HepG2 (cell line): ENCODE results near the gene TMTC2. TPM values are rescaled to one million over a fixed set of nuclear protein-coding genes. Genes with fewer than 3 reads are reported as not detected.

Experiments
- ATAC-seq: fragments of 200-7000 bp; cut with Tn5 transposase; 3 replicates; pipeline ENCODE4 v1.9.1; 2020; ENCODE audit warnings: mild to moderate bottlenecking, moderate library complexity
- BruUV-seq: library from RNA; stranded (reverse); fragments of 400-500 nt; replicated peaks from 2 replicates; lab custom pipeline; 2021; lab: Mats Ljungman, UMichigan
- CTCF ChIA-PET: fragments of 300-600 bp; formaldehyde crosslinking; extraction: SDS; loops from one replicate; lab custom pipeline; 2021; ENCODE audit warnings: low total read pairs, inconsistent platforms, low intra/inter-chr PET ratio; lab: Yijun Ruan, JAX
- POLR2A ChIA-PET: fragments of 350-600 bp; sonication (Branson Sonifier 250); formaldehyde crosslinking; loops from one replicate; lab custom pipeline; 2020; ENCODE audit warnings: antibody characterized with exemption, inconsistent platforms; lab: Yijun Ruan, JAX
- DNase-seq: peaks from one replicate; pipeline ENCODE4 v3.0.0-alpha.2; 2015; ENCODE audit warnings: low spot score
- FAIRE-seq: peaks from 3 replicates; lab custom pipeline; 2011; peaks lifted over from hg19 to GRCh38; lab: Jason Lieb, UNC
- H2AFZ ChIP-seq: one replicate; pipeline ENCODE4 v1.6.1; 2011; ENCODE audit warnings: low read length, inconsistent platforms
- H3K27ac ChIP-seq: fragments of 300-600 bp; 3 replicates; pipeline ENCODE4 v1.8.0; 2011; ENCODE audit warnings: mixed run types, mild to moderate bottlenecking, mixed read lengths, low read length, inconsistent platforms; ENCODE audit not compliant: insufficient read depth; ENCODE audit errors: extremely low read length
- H3K27me3 ChIP-seq, 2 experiments: fragments of 200-600 bp in 1 of 2; 2 replicates in 1 of 2; 3 replicates in 1 of 2; pipeline versions ENCODE4 v1.6.0 to v1.8.0; 2011; ENCODE audit warnings: low read length in 2 of 2, mild to moderate bottlenecking in 2 of 2, moderate library complexity in 2 of 2, inconsistent platforms in 1 of 2; ENCODE audit not compliant: insufficient read depth in 2 of 2, control insufficient read depth in 1 of 2
- H3K36me3 ChIP-seq, 2 experiments: fragments of 200-600 bp in 1 of 2; replicated peaks in 1 of 2; 2 replicates in 1 of 2; 3 replicates in 1 of 2; pipeline versions ENCODE4 v1.5.1 to v1.8.0; 2011; ENCODE audit warnings: low read length in 2 of 2, inconsistent platforms in 1 of 2; ENCODE audit not compliant: insufficient read depth in 2 of 2, control insufficient read depth in 1 of 2
- H3K4me1 ChIP-seq: 2 replicates; pipeline ENCODE4 v1.5.1; 2012; ENCODE audit warnings: low read length, inconsistent platforms; ENCODE audit not compliant: insufficient read depth
- H3K4me2 ChIP-seq: 2 replicates; pipeline ENCODE4 v1.6.0; 2011; ENCODE audit warnings: low read depth, low read length, inconsistent platforms
- H3K4me3 ChIP-seq, 3 experiments: fragments of 200-600 bp in 1 of 3; sonication (generic), shearing (Covaris generic) in 1 of 3; replicated peaks in 1 of 3; 2 replicates each; pipeline ENCODE4 v1.5.1; 2011 to 2016; ENCODE audit warnings: low read length in 3 of 3, inconsistent platforms in 2 of 3, low read depth in 2 of 3, mild to moderate bottlenecking in 2 of 3, control low read depth in 1 of 3, mixed read lengths in 1 of 3; ENCODE audit not compliant: insufficient read depth in 1 of 3
- H3K79me2 ChIP-seq: one replicate; pipeline ENCODE4 v1.6.1; 2011; ENCODE audit warnings: low read length, inconsistent platforms; ENCODE audit not compliant: insufficient read depth
- H3K9ac ChIP-seq: 2 replicates; pipeline ENCODE4 v1.6.0; 2011; ENCODE audit warnings: mild to moderate bottlenecking, low read depth, low read length, inconsistent platforms; ENCODE audit not compliant: insufficient read depth
- H3K9me3 ChIP-seq: 2 replicates; pipeline ENCODE4 v1.5.1; 2012; ENCODE audit warnings: mild to moderate bottlenecking, low read length
- H4K20me1 ChIP-seq: 2 replicates; pipeline ENCODE4 v1.6.0; 2011; ENCODE audit warnings: inconsistent platforms, mild to moderate bottlenecking, low read length, moderate library complexity; ENCODE audit not compliant: insufficient read depth
- ARID4A ChIP-seq: sonication (generic); formaldehyde crosslinking; IDR thresholded peaks from 2 replicates; pipeline ENCODE4 v1.5.0; 2020; ENCODE audit warnings: mild to moderate bottlenecking, missing genetic modification reagents, borderline replicate concordance
- JUN ChIP-seq: sonication (generic); formaldehyde crosslinking; IDR thresholded peaks from 2 replicates; pipeline ENCODE4 v1.4.0; 2020; ENCODE audit warnings: mild to moderate bottlenecking, missing genetic modification reagents
- MTF2 ChIP-seq: sonication (generic); formaldehyde crosslinking; IDR thresholded peaks from 2 replicates; pipeline ENCODE4 v1.5.0; 2020; ENCODE audit warnings: missing genetic modification reagents, borderline replicate concordance
- MYNN ChIP-seq: sonication (generic); formaldehyde crosslinking; IDR thresholded peaks from 2 replicates; pipeline ENCODE4 v1.4.0; 2020; ENCODE audit warnings: mild to moderate bottlenecking, low read depth, missing genetic modification reagents
- SMARCC2 ChIP-seq: fragments of 450-650 bp; IDR thresholded peaks from 2 replicates; pipeline ENCODE4 v1.6.1; 2017; ENCODE audit warnings: antibody characterized with exemption, mild to moderate bottlenecking
- ZNF367 ChIP-seq: sonication (generic); formaldehyde crosslinking; IDR thresholded peaks from 2 replicates; pipeline ENCODE4 v1.4.0; 2020; ENCODE audit warnings: missing genetic modification reagents, borderline replicate concordance
- ZNF549 ChIP-seq: sonication (generic); formaldehyde crosslinking; IDR thresholded peaks from 2 replicates; pipeline ENCODE4 v1.5.0; 2020; ENCODE audit warnings: missing genetic modification reagents
- ZNF672 ChIP-seq: sonication (generic); formaldehyde crosslinking; IDR thresholded peaks from 2 replicates; pipeline ENCODE4 v1.8.1; 2022; ENCODE audit warnings: missing genetic modification reagents
- ZNF749 ChIP-seq: sonication (generic); formaldehyde crosslinking; IDR thresholded peaks from 2 replicates; pipeline ENCODE4 v1.8.0; 2022; ENCODE audit warnings: mild to moderate bottlenecking, missing genetic modification reagents, moderate library complexity, borderline replicate concordance
- WGBS: methylation state at CpG from one replicate; pipeline ENCODE4 v1.1.6; 2017; ENCODE audit warnings: low lambda C conversion rate; 5-methylcytosine and 5-hydroxymethylcytosine counted together
- in situ Hi-C: cut with HindIII; loops from 2 replicates; pipeline ENCODE4 v1.10.0; 2017; ENCODE audit warnings: low pct_unique_long_range_greater_than_20kb; ENCODE audit not compliant: extremely low pct_ligation_motif_present
- intact Hi-C: fragments of 100-400 bp; cut with micrococcal nuclease; formaldehyde crosslinking; loops from one replicate; pipeline ENCODE4 v1.10.0; 2022; ENCODE audit not compliant: unreplicated experiment
- polyA plus RNA-seq, 8 experiments: library from polyadenylated mRNA; depleted of rRNA in 3 of 8; stranded (reverse) in 7 of 8; unstranded in 1 of 8; fragments of >200 nt; fragmentation: Illumina TruSeq in 4 of 8; extraction: Trizol in 4 of 8; gene quantifications; 2 replicates each; pipeline versions ENCODE4 v1.2.1 to v1.2.3, GENCODE V29; 2011 to 2016; ENCODE audit warnings: low read depth in 4 of 8, missing spikeins in 1 of 8, mixed read lengths in 1 of 8; ENCODE audit not compliant: insufficient read depth in 1 of 8
- total RNA-seq, 5 experiments: library from RNA; depleted of rRNA; stranded (reverse); fragments of >200 nt; fragmentation: Illumina TruSeq; extraction: Trizol; gene quantifications; 2 replicates each; pipeline ENCODE4 v1.2.3, GENCODE V29; 2016; ENCODE audit warnings: low read depth in 1 of 5
- TF ChIP-seq, protein P1 (sequence below): sonication (generic); formaldehyde crosslinking; IDR thresholded peaks from 2 replicates; pipeline ENCODE4 v1.8.1; 2023; ENCODE audit warnings: missing genetic modification reagents, inconsistent platforms, borderline replicate concordance
- TF ChIP-seq, protein P2 (sequence below): sonication (generic); formaldehyde crosslinking; IDR thresholded peaks from 2 replicates; pipeline ENCODE4 v1.5.0; 2020; ENCODE audit warnings: missing genetic modification reagents

Gene TMTC2
- total and polyA plus RNA-seq, 2 of the 13 experiments (the other 11 are each of a cell fraction or from before 2014, with no cell fraction given), result 0.55 to 0.63 TPM

DNA sequence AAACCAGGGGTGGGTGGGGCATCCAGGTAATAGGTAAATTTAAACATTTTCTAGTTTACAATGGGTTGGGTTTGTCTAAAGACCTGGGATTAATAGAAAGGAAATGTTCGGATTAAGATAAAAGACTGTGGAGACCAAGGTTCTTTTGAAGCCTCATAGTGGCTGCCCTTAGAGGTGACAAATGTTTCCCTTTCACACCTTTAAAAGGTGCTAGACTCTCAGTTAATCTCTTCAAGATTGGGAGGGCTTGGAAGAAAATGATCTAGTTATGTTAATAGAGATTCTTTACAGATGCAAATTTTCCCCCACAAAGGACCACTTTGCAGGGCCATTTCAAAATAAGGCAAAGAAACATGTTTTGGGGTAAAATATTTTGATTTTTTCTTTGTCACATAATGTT lies 39.0 kb downstream of the TMTC2 start:
- CTCF ChIA-PET, result no interaction called here
- no TSS peak for BruUV-seq
- 0% methylated on average over 1 of the region's 1 CpG for WGBS

GRCh38 chr12:82727886-82728285 lies 41.2 kb downstream of the TMTC2 start:
- intact Hi-C loops, result no loop called here
- in situ Hi-C loops, result no loop called here
- Histone ChIP-seq H3K9ac (no peak overlapping the region), H3K9me3 (no peaks in the 10 kb centered on the region), H3K4me2 (no peak overlapping the region), H3K27ac (no peak overlapping the region), H2AFZ (no peak overlapping the region), H4K20me1 (no peaks in the 10 kb centered on the region), H3K27me3 (no peaks in the 10 kb centered on the region), H3K4me1 (no peaks in the 10 kb centered on the region), H3K36me3 (no peaks in the 10 kb centered on the region), H3K4me3 (no peak overlapping the region), H3K79me2 (no peaks in the 10 kb centered on the region)
- TF ChIP-seq, protein P1, sequence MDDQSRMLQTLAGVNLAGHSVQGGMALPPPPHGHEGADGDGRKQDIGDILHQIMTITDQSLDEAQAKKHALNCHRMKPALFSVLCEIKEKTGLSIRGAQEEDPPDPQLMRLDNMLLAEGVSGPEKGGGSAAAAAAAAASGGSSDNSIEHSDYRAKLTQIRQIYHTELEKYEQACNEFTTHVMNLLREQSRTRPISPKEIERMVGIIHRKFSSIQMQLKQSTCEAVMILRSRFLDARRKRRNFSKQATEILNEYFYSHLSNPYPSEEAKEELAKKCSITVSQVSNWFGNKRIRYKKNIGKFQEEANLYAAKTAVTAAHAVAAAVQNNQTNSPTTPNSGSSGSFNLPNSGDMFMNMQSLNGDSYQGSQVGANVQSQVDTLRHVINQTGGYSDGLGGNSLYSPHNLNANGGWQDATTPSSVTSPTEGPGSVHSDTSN (CRISPR knock-in tag), result no peak
- TF ChIP-seq MYNN (CRISPR knock-in tag), result no peak
- TF ChIP-seq SMARCC2, result no peak
- no peak for TF ChIP-seq ZNF367 (CRISPR knock-in tag)
- no peak for TF ChIP-seq MTF2 (CRISPR knock-in tag)
- TF ChIP-seq ZNF749 (CRISPR knock-in tag), result no peak
- TF ChIP-seq ZNF549 (CRISPR knock-in tag), result no peak
- TF ChIP-seq JUN (CRISPR knock-in tag), result no peak
- no peak for TF ChIP-seq ARID4A (CRISPR knock-in tag)
- ChIA-PET CTCF (no interaction called here), POLR2A (no interaction called here)
- ATAC-seq (no peak), FAIRE-seq (no peak), DNase-seq (no peak)
- no TSS peak for BruUV-seq
- 18% methylated on average over 2 of the region's 2 CpGs for WGBS

More for the DNA sequence above, 39.0 kb downstream of the TMTC2 start:
- Histone ChIP-seq H3K4me3 (no peak overlapping the region), H2AFZ (no peak overlapping the region), H3K9me3 (no peaks in the 10 kb centered on the region), H3K27me3 (no peaks in the 10 kb centered on the region), H4K20me1 (no peaks in the 10 kb centered on the region), H3K27ac (no peak overlapping the region), H3K9ac (no peak overlapping the region), H3K36me3 (no peaks in the 10 kb centered on the region), H3K79me2 (no peaks in the 10 kb centered on the region), H3K4me1 (no peaks in the 10 kb centered on the region), H3K4me2 (no peak overlapping the region)
- in situ Hi-C loops, result no loop called here
- intact Hi-C loops, result no loop called here
- POLR2A ChIA-PET, result no interaction called here
- ATAC-seq, result no peak
- DNase-seq, result no peak
- TF ChIP-seq ZNF672 (CRISPR knock-in tag), result no peak
- TF ChIP-seq, protein P2, sequence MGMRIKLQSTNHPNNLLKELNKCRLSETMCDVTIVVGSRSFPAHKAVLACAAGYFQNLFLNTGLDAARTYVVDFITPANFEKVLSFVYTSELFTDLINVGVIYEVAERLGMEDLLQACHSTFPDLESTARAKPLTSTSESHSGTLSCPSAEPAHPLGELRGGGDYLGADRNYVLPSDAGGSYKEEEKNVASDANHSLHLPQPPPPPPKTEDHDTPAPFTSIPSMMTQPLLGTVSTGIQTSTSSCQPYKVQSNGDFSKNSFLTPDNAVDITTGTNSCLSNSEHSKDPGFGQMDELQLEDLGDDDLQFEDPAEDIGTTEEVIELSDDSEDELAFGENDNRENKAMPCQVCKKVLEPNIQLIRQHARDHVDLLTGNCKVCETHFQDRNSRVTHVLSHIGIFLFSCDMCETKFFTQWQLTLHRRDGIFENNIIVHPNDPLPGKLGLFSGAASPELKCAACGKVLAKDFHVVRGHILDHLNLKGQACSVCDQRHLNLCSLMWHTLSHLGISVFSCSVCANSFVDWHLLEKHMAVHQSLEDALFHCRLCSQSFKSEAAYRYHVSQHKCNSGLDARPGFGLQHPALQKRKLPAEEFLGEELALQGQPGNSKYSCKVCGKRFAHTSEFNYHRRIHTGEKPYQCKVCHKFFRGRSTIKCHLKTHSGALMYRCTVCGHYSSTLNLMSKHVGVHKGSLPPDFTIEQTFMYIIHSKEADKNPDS (CRISPR knock-in tag), result no peak
- no peak for FAIRE-seq
